ENCODE results near the gene CS.

Gene CS

GRCh38 chr12:56243731-56244181 is 56.4 kb downstream of the CS start:
- DNase-seq, result no peak

- no peak for DNase-seq
These were observed 57.1 kb downstream of the CS start for GRCh38 chr12:56242986-56243385.

GRCh38 chr12:56241424-56242303 is 58.5 kb downstream of the CS start:
- no peak for DNase-seq

- DNase-seq, result no peak
These were observed 62.6 kb downstream of the CS start for GRCh38 chr12:56237552-56237951.

GRCh38 chr12:56236985-56237384 is 63.1 kb downstream of the CS start:
- DNase-seq, result no peak

- no peak for DNase-seq
These were observed 64.0 kb downstream of the CS start for GRCh38 chr12:56236091-56236490.

GRCh38 chr12:56234746-56235436 is 65.2 kb downstream of the CS start:
- DNase-seq, result no peak

GRCh38 chr12:56231184-56231582 is 68.9 kb downstream of the CS start:
- DNase-seq, result no peak

- no peak for DNase-seq
These were observed 69.5 kb downstream of the CS start for GRCh38 chr12:56230432-56231183.

- DNase-seq, result no peak
These were observed 70.2 kb downstream of the CS start, which contains the start of gene SLC39A5 for GRCh38 chr12:56229916-56230431. Gene SLC39A5, plus strand, starts transcription at chr12:56230051. Its CDS starts 1,224 bp downstream, at chr12:56231275.

GRCh38 chr12:56229082-56229481 is 71.0 kb downstream of the CS start:
- no peak for DNase-seq

- DNase-seq, result no peak
These were observed 75.2 kb downstream of the CS start for GRCh38 chr12:56224954-56225353.

- DNase-seq, result peak; percentile 86 to 96 (median 93)
These were observed 75.9 kb downstream of the CS start, which contains the start of gene NABP2 for GRCh38 chr12:56224102-56224701. Gene NABP2, plus strand, starts transcription at chr12:56224342. Its CDS starts 515 bp downstream, at chr12:56224857.

- no peak for DNase-seq
These were observed 76.5 kb downstream of the CS start for GRCh38 chr12:56223571-56224101.

- DNase-seq, result no peak
These were observed 77.6 kb downstream of the CS start for GRCh38 chr12:56222531-56222895.

GRCh38 chr12:56221757-56222530 is 78.2 kb downstream of the CS start, which contains the start of gene RNF41:
Gene RNF41, minus strand, starts transcription at chr12:56221922. Its CDS starts 7,875 bp downstream, at chr12:56214047.
- peak; percentile 78 to 93 (median 88) for DNase-seq

Data from T-helper 2 cell (primary cell).